Vagina (tissue), 2 donors: ENCODE results near the gene LTBR.

ENCODE experiments used
- CTCF ChIP-seq, 3 experiments: fragments of 450-650 bp in 2 of 3; fragments of 200-600 bp in 1 of 3; sonication (generic) in 1 of 3; IDR thresholded peaks; one replicate each; pipeline ENCODE4 v1.5.1; 2017 to 2019; ENCODE audit warnings: antibody characterized with exemption in 3 of 3, mild to moderate bottlenecking in 2 of 3, moderate library complexity in 2 of 3
- POLR2AphosphoS5 ChIP-seq, 2 donors: sonication (generic); formaldehyde crosslinking; IDR thresholded peaks; one replicate each; pipeline ENCODE4 v1.9.0; 2017; ENCODE audit warnings: antibody characterized with exemption in 2 of 2, mild to moderate bottlenecking in 2 of 2, low read depth in 1 of 2; ENCODE audit not compliant: insufficient read depth in 1 of 2

- TF ChIP-seq CTCF (IDR thresholded peaks at IDR 0.05) (no peak), POLR2AphosphoS5 (IDR thresholded peaks at IDR 0.05; ENCODE audit: insufficient read depth in 1 of 2, low read depth in 1 of 2) (no peak)
These were observed 13.9 kb upstream of the LTBR start for GRCh38 chr12:6369916-6370575.
